Epidermal melanocyte (primary cell): ENCODE data around the gene ANKRD44.
"Not testable (repeated sequence)": the region's sequence is repeated elsewhere in the genome, so short reads cannot be mapped to it uniquely, and the experiment has no call there.

Experiments
- DNase-seq: peaks from one replicate; pipeline ENCODE4 v3.0.0; 2011; ENCODE audit warnings: low spot score; ENCODE audit not compliant: insufficient read length

The ANKRD44 gene

DNA sequence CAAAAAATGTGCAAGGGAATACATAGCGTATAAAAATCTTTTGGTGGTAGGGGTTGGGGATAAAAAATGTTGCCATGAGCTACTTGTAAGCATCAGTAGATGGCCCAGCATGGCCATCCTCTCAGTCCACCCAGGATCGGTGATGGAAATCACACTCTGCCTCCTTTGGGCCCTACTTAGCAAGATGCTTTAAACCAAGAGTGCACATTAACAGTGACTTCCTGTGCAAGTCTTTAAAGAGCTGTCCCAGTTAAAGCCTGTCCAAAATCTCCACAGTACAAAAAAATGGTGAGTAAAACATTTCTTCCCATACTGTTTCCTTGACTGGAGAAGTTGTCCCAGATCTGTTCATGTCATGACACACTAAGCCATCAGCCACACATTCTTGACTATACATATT lies 18.0 kb downstream of the ANKRD44 start:
- no peak for DNase-seq

DNA sequence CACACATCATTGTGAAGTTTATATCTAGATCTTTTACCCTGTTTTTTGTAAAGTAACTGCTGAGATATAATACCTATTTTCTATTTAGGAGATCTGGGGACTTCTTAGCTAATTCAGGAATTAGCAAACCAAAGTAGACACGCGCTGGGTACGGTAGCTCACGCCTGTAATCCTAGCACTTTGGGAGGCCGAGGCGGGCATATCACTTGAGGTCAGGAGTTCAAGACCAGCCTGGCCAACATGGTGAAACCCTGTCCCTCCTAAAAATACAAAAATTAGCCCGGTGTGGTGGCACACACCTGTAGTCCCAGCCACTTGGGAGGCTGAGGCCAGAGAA lies 23.0 kb downstream of the ANKRD44 start:
- not testable (repeated sequence) for DNase-seq

DNA sequence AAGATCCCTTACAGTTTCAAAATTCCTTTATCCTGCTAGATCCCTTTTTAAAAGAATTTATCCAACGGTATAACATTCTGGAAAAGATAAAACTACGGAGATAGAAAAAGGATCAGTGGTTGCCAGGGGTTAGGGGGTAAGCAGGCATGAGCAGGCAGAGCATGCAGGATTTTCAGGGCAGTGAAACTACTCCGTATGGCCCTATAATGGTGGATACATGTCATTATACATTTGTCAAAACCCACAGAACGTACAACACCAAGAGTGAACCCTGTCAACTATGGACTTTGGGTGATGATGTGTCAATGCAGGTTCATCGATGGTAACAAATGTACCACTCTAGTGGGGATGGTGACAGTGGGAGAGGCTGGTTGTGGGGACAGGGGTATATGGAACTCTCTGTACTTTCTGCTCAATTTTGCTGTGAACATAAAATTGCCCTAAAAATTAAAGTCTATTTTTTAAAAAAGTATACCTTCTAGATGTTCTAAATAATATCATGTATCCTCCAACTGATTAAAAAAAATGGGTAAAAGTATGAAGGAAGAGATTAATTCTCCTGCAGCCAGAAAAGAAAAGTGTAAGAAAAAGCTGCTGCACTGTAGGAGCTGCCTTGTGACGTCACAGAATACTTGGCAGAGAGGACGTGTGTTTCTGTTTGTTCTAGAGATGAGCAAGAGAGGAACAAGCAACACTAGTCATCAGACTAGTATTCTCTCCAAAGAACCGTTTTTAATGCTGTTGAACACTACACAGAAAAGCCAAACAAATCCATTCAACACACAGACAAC lies 23.6 kb downstream of the ANKRD44 start:
- DNase-seq, result no peak

DNA sequence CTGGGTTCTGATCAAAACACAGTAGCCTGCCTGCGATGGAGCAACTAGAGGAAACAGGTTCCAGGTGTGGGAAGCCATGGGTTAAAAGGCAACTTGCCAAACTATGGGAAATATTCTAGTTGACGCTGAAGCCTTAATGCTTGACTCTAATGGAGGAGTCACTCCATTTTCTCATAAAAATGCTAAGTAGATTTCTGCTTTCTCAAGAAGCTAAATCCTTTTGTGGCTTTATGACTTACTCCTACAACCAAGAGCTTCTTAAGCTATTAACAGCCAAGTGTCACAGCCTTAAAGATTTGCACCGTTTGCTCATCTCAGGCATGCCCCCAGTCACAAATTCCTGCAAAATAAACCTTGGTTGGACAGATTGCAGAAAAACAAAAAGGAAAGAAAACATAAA lies 25.2 kb downstream of the ANKRD44 start:
- DNase-seq, result no peak

DNA sequence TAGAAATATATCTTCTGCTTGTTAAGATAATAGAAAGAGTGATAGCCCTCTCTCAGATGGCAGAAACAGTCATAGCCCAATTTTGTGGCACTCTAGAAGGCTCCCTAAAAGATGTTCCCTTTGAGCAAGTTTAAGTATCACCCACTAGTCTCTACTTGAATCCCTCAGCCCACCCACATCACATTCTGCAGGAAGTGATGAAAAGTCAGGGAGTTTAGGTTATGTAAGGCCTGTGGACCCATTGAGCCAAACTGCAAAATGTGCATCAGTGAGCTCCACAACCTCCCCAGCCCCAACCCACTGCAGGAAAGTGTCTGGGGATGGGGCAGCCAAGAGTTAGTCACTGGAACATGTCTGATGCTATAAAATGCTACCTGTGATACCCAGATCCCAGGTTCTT lies 25.6 kb downstream of the ANKRD44 start:
- DNase-seq, result no peak

DNA sequence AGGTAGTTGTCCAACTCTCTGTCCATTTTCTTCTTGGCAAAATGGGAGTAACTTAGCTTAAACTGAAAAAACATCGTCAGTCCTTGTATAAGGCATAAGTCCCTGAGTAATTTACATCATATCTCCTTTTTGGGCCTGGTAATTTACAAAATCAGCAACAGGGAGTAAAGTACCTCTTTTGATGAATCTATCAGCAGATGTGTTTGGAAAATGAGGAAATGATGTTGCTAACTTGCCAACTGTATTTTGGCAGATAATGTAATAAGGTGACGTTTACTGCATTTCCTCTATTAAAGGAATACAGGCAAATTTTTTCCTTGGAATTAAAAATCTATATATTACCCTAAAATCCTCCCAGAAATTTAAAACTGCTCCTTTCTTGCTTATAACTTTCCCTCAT lies 29.2 kb downstream of the ANKRD44 start:
- no peak for DNase-seq

DNA sequence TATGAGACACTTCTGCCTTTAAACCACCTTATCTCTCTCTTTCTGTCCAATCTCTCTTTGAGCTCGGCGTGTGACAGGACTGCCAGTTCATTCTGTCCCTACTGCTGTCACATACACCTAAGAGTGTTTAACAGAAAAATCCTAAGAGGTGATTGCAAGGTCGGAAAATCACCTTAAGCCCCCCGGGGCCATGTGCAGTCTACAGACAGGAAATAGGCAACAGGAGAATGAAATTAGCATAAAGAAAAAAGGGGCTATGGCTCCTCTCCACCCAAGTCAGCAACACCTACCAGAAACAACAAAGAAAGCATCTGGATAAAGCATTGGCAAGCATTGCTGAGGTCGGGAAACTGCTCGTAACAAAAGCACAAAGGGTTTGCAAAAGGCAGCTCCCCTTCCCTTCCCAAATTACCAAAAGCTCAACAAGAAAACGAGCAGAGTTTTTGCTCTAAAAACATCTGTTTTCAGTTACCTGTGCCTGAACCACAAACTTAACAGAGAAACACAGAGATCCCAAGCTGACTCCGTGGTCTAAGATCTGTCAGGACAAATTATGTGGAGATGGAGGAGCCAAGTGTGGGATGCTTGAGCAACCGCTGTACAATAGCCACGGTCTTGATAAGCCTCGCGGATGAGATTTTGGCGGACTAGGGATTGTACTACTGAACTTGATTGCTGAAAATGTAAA lies 30.4 kb downstream of the ANKRD44 start:
- no peak for DNase-seq

DNA sequence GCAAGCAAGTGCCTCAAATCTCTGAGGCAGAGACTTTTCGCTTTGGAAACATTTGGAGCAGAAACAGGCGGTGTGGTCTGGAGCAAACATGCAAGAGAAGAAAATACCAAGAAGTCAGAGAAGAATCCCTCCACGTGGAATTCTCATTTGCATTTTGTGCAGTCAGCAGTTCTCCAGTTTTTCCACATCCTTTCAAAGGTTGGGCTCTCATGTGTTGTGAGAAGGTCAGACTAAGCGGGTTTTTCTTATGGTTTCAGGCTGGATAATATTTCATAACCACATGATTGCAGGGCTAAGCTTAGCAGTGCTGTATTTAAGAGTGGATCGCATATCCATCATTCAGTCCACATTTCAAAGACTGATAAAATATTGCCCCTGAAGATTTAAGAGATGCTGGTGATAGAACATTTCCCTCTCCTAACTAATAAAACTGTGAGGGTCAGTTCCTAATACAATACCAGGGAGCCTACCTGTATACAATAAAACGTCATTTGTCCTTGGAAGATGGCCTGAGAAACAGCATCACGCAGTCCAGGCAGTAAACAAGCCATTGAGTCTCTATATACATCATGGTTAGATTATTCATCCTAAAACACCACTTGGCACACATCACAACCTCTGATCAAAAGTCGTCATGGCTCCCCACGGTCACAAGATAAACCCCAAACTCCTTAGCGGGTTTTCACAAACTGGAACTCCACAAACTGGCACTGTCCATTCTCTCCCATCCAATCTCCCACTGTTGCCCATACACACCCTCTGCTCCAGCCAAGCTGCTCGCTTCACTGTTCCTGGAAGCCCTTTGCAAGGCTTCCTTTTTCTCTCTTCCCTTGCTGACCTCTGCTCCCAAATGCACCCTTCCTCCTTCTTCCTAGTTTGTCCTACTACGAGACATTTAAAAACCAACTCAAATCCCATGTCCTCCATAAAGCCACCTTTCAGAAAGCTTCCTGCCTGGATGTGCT lies 31.5 kb downstream of the ANKRD44 start:
- DNase-seq, result no peak

DNA sequence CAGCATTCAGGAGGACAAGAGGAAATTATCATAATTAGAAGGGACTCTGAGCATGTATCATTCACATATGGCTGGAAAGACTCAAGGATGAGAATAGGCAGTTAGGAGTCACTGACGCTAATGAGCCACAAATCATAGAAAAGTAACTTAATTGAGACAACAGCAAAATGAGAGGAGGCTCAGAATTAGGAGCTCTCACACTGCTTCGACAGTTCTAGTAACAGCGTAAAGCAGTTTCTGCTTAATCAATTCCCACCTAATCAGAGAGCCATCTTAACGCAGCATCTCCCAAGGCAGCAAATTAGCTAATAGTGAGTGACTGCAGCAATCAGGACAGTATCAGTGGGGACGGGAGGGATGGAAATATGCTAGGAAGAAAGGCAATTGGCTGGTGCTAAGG lies 32.8 kb downstream of the ANKRD44 start:
- DNase-seq, result no peak

DNA sequence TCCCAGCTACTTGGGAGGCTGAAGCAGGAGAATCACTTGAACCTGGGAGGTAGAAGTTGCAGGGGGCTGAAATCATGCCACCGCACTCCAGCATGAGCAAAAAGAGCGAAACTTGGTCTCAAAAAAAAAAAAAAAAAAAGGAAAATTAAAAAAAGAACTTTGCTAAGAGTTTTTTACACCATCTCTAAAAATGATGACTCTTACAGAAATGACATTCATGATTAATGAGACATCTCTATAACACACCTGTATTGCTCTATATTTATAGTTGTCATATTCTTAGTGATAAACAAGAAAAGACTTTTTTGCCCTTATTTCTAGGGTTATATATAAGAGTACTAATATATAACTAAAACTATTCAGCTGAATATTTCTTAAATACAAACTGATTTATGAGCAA lies 34.4 kb downstream of the ANKRD44 start:
- DNase-seq, result no peak

DNA sequence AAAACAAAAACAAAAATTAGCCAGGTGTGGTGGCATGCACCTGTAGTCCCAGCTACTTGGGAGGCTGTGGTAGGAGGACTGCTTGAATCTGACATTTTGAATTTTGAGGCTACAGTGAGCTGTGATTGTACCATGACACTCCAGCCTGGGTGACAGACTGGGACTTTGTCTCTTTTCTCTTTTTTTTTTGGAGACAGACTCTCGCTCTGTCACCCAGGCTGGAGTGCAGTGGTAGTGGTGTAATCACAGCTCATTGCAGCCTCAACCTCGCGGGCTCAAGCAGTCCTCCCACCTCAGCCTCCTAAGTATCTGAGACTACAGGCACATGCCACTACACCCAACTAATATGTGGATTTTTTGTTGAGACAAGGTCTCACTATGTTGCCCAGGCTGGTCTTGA lies 35.6 kb downstream of the ANKRD44 start:
- DNase-seq, result no peak

DNA sequence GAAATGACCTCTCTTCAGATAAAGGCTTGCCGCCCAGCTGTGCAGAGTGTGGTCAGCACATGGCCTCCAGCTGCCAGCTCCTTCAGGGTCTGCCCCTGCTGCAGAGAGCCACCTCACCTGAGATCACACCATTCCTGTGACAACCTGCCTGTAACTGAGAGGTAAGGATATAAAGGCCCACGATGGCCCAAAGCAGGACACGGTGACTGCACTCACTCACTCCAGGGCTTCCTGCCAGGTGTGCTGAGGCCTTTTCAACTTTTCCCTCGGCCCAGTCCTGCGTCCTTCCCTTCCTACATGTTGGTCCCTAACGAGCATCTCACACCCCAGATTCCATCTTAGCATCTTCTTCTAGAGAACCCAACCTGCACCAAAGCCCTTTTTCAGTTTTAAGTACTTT lies 36.2 kb downstream of the ANKRD44 start:
- DNase-seq, result no peak

DNA sequence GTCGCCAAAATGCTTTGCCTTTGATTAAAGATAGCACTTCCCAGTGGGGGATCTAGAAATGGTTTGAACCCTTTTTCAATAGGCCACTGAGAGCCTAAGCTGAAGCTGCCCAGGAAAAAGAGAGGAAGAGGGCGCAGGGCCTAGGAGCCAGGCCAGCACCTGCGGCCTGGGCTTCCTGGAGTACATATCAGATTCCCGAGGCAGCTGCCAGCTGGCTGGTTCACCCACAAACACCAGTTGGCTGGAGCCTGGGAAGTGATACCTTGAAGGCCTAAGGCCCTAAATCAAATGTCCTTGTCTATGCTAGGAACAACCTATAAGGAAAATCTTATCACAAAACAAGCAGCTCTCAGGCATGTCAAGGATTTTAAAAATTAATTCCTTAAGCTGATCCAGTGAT lies 37.1 kb downstream of the ANKRD44 start:
- DNase-seq, result no peak

DNA sequence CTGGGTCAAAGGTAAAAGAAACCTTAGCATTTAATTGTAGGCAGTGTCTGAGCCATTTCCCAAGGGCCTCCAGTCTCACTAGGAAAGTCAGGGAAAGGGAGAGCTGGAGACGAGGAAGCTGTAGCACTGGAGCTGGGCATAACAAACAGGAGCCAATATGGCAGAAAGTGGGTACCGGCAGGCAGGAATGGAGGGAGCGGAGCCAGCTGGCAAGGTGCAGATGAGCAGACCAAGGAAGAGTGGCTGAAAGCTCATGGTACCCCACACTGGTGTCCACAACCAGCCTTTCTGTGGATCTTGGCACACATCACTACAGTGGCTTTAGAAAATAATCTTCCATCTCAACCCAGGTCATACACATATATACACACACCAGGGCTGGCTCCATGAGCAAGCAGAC lies 40.0 kb downstream of the ANKRD44 start:
- DNase-seq, result no peak

DNA sequence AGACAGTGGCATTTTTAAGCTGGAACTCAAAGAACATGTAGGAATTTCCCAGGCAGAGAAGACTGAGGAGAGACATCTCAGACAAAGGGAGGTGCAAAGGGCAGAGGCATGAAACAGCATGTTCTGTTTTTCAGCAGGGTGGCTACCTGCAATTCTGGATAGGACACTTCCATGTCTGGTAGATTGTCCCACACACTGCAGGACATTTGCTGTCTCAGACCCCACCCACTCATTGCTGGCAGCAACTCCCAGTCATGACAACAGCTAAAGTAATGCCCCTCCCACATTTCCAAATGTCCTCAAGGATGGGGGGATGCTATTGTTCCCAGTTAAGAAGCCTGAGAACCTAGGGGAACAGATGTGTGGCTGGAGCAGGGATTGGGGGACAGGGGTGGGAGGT lies 40.8 kb downstream of the ANKRD44 start:
- DNase-seq, result no peak

DNA sequence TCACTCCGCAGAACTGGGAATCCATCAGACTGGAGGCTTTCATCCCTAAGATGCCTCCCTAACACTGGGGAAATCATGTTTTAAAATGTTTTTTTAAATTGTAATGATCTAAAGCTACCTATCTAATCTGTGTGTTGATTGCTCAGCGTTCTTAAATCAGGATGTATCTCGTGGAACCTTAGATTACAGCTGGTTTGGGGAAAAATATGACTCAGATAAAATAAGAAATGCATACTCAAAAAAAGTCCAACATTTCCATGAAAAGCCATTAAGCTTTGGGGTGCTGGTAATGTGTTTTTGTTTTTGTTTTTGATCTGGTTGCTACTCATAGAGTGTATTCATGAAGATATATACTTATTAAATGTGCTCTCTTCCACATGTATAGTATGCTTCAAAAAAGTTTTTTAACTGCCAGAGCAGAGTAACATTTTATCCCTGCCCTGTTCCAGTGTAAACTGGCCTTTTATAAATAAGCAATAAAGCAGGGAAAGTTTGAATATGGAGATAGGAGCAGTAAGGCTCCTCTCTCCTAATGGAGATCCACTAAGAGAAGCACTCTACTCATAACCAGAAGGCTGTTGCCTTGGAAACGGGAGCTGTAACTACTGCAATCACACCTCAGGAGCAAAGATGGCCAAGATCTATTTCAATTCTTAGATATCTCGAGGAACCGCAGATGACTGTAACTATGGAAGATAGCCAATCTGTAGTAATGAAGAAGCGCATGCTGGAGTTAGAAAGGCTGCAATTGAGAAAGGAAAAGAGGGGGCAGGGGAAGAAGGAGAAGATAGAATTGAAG lies 41.6 kb downstream of the ANKRD44 start:
- no peak for DNase-seq

DNA sequence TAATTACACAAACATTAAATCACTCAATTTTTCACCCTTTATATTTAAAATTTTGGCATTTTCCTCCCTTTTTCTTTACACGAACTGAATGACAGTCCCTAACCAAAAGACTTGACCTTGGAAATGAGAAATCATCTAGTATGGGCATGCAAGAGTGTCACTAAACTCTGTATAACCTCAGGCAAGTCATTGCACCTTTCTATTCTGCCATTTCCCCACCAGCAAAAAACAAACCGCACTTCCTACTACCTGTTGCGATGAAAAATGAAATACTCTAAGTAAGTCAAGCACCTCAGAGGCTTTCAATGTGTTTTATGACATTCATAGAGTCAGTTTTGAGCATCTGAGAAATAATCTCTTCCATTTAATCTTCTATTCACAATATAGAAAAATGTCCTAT lies 44.1 kb downstream of the ANKRD44 start:
- no peak for DNase-seq

DNA sequence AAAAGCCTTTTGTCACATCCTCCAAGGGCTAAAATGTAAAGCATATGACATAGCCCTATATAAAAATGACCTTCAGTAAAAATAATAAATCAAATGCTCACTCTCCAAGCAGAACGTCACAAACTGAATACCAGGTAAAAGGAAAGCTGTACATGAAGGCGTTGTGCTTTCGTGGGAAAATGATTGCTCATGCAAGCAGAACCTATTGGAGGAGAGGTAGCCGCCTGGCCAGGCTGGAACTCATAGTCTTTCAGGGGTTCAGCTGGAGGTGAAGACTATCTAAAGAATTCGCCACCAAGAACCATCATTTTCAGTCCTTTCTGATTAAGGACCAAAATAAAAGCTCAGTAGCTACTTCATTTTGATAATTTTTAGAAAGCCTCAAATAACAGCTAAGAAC lies 44.7 kb downstream of the ANKRD44 start:
- DNase-seq, result no peak

DNA sequence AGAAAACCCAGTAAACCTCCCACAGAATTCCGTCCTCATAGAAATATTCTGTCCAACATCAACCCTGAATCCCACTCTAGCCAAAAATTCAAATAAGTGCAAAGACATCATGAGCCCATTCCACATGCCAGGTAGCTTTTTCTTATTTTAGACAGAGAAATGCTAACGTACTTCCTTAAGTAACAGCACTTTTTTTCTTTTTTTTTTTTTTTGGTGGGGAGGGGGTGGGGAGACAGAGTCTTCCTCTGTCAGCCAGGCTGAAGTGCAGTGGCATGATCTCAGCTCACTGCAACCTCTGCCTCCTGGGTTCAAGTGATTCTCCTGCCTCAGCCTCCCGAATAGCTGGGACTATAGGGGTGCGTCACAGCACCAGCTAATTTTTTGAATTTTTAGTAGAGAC lies 45.5 kb downstream of the ANKRD44 start:
- DNase-seq, result no peak

DNA sequence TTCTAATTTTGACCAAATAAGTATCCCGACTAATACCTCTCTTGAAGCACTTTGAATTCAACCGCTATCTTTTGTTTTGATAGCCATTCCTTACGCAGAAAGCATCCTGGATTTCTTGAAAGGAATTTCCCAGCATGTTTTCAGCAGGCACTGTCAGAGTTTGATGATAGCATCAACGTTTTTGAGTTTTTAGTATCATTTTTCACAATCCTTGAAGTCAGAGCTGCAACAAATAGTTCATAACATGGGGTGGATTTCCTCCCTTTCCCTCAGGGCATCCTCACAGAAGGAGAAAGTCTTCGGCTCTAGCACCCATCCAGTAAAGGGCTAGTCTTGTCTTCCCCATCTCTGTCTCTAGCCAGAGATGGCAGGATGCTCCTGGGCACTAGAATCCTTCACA lies 46.2 kb downstream of the ANKRD44 start:
- no peak for DNase-seq

DNA sequence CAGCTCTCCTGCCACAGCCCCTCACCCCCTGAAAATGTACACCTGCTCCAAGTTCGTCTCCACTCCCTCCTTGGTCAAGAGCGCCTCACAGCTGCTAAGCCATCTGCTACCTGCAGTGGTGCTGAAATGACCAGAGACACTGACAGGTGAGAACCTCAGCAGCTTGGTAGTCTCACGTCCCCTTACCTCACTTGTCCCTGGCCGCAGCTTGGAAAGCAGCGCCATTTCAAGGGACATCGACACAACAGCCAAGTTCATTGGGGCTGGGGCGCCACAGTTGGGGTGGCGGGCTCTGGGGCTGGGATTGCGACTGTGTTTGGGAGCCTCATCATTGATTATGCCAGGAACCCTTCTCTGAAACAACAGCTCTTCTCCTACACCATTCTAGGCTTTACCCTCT lies 47.5 kb downstream of the ANKRD44 start:
- DNase-seq, result no peak
